GM19193 (cell line): ENCODE data around the gene LINC01488.

Experiments used
- POLR2A ChIP-seq: IDR thresholded peaks from 4 replicates; pipeline ENCODE4 v1.6.1; 2011; ENCODE audit not compliant: insufficient read depth, insufficient read length; ENCODE audit errors: extremely low read depth

LINC01488 gene

DNA sequence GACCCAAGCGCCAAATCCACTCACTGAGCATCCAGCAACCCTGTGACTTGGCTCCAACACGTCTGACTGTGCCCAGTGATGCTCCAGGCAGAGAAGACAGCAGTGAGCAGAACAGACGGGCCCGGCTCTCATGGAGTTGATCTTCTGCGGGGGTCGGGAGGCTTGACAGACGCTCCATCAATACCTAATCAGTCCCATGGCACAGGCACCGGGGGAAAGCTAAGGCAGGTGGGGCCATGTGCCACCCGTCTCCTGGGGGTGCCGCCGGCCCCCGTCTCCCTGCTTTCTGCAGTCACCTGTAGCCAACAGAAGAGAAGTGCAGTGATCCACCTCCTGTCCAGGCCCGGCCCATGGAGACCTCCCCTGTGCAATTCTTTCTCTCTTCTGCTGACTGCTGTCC is 47.5 kb downstream of the LINC01488 start:
- no peak for TF ChIP-seq POLR2A

DNA sequence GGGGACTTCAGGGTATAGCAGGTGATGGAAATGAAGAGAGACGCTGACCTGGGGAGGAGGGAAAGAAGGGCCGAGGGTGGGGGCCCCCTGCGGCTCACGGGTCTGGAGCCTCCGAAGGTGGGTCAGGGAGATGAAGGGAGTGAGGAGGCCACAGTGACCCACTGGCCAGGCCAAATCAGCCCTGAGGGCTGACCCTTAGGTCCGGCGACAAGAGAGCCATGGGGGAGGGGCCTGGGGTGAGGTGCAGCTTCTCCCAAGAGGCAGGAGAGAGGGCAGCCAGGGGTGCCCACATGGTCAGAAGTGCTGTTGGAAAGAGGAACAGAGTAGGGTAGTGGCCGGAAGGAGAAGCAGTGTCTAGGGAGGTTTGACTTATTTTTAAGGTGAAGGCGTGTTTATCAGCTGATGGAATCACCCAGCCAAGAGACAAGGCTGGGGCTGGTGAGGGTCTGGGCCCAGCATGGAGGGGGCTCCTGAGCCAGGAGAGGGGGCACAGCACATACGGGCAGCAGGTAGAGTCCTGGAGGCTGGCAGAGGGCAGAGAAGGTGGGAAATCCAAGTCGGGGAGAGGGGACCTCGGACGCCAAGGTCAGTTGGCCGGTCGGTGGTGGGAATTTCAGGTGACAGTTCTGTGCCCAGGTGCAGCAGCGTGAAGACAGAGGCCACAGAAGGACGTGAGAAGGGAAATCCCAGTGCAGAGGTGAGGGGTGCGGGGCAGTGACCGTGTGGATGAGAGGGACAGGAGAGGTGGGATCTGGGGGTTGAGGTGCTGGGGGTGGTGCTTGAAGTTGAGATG is 49.0 kb downstream of the LINC01488 start:
- TF ChIP-seq POLR2A: no peak

DNA sequence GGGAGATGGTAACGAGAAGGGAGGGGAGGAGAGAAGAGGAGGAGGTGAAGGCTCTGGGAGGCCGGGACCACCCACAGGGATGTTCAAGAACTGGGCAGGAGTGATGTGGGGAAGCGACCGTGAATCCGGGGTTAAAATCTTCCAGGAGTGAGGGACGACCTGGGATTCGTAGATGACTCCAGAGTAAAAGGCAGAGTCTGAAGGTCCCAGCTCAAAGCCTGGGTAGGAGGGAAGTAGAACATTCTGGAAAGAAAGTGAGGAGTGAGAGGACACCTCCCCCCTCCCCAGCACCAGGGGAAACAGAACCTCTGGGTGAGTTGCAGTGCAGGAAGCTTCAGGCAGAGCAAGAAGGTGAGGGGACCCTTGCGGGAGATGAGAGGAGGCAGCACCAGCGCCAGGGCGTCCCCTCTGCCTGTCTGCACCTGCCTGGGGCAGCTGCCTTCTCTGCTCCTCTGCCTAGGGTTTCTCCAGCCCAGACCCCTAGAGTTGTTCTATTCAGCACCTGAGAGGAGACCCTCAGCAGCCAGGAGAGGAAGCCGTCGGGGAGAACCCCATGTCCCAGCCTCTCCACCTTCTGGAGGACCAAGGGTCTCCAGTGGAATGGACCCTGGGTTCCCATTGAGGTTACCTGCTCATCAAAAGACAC is 49.7 kb downstream of the LINC01488 start:
- no peak for TF ChIP-seq POLR2A

DNA sequence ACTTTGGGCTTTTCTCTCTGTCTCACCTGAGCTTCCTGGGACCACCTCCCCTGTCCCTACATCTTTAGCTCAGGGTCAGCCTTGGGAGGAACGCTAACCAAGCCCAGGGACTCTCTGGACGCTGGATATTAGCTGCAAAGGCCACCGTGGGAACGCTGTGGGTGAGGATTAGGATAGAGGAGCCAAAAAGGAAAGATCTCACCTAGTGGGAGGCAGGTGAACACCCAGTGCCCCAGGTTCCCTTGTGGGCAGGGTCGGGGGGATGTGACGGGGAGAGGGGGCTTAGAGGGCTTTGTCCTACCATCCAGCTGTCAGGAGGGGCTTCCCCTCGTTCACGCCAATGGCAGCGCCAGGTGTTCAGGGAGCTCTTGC is 50.2 kb downstream of the LINC01488 start:
- no peak for TF ChIP-seq POLR2A

DNA sequence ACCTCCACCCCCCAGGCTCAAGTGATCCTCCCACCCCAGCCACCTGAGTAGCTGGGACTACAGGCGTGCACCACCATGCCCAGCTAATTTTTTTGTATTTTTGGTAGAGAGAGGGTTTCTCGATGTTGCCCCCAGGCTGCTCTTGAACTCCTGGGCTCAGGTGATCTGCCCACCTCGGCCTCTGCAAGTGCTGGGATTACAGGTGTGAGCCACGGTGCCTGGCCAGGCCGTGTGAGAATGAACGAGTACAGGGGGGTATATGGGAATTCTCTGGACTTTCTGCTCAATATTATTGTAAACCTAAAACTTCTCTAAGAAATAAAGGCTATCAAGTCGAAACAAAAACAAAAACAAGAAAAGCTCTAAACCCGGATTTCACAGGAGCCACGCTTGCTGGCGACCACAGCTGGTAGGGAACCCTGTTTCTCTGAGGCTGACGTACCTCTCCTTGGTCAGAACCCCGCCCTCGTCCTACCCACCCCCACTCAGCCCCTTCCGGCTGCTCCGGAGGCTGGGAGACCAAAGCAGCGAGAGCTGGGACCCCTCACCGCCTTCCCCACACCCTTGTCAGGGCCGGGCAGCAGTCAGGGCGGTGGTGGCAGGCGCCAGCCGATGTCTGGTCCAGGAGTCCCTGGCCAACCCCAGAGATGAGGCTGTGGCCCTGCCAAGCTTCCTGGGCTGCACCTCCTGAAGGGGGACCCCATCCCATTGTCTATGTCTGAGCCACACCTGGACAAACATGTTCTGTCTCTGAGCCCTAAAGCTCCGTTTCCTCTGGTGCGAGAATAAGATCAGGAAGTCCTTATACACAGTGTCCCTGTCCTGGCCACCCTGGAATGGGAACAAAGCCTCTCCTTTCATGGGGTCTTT is 52.1 kb downstream of the LINC01488 start:
- TF ChIP-seq POLR2A: no peak

DNA sequence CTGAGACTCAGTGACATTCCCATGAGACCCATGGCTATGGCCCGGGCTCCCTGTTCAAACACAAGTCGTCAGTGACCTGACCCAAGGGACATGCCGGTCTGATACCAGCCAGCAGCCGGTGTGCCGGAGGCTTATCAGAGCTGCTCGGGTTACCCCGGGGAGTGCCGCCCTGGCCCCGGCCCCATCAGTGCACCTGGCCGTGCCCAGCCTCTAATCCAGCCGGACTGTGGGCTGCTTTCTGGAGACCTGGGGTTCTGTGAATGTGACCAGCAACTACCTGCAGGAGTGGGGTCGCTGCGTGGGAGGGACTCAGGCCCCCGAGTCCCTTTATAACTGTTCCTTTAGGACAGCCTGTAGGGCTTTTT is 52.7 kb downstream of the LINC01488 start:
- no peak for TF ChIP-seq POLR2A

DNA sequence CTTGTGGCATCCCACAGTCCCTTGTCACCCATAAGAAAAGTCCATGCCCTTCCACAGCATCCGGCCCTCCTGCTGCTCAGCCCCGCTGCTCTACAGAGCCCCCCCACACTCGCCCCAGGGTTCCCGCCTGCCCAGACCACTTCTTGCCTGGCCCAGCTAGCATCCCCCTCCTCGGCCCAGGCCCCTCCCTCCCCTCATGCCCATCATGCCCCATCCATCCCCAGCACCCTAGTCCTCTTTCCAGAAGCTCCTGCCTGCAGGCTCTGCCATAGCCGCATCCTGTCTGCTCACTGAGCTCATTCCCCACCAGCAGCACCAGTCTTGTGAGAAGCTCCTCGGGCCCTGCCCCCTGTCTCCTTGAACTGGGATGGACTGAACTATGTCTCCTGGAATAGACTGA is 54.4 kb downstream of the LINC01488 start:
- TF ChIP-seq POLR2A: no peak

DNA sequence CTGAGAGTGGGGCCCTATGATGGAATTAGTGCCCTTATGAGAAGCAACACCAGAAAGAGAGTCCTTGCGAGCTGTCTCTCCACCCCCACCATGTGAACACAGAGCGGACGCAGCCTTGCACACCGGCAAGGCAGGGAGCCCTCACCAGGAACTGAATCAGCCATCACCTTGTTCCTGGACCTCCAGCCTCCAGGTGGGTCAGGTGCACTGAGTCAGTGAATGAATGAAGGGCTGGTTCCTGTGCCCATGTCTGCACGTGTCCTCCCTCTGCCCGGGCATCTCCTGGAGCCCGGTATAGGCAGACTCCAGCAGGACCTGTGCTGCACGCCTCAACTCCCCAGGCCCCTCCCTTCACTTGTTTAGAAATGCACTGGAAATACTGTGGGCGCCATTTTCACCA is 54.9 kb downstream of the LINC01488 start:
- no peak for TF ChIP-seq POLR2A

DNA sequence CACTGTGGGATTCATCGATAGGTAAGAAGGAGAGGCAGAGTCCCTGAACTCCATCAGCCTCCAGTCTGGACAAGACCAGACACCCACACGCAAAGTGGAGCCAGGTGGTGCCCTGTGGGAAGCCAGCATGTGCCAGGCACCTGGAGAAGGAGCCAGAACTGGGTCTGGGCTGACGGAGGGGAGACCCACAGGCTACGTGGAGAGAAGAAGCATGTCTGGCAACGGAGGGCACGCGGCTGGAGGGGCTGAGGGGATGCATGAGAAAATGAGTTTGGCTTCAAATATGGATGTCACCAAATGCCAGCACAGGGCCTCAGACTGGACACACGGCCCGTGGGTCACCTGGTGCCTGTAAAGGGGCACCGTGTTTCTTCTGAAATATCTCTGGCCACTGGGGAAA is 55.7 kb downstream of the LINC01488 start:
- no peak for TF ChIP-seq POLR2A

DNA sequence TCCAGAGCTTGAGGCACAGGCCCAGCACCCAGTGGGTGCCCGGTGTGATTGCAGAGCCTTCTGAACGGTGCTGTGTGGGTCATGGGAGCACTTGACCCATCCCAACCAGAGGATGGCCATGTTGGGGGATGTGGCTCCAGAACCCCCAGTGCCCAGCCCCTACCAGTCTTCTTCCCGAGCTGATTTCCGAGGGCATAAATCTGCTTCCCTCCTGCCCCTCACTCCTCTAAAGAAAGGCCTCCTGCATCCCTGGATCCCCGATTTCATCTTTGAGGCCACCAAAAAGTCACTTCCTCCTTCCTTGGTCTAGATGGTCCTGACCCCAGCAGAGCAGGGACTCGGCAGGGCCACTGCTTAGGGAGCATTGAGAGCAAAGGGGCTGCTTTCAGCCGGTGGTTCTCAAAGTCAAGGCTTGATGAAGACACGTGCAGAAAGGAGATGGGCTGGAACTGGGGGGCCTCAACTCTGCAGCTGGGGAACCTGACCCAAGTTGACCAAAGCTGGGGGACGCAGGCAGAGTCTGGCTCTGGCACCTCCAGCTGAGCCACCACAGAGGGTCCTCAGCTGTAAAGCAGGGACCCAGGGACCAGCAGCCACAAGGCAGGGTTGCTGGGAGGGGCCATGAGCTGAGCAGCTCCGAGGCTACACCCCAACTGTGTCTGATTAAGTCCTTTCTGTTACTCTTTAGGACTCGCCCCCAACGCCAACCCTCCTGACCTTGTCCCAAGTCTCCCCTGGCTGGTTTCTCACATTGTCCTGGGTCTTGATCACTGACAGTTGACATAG is 56.6 kb downstream of the LINC01488 start:
- no peak for TF ChIP-seq POLR2A

DNA sequence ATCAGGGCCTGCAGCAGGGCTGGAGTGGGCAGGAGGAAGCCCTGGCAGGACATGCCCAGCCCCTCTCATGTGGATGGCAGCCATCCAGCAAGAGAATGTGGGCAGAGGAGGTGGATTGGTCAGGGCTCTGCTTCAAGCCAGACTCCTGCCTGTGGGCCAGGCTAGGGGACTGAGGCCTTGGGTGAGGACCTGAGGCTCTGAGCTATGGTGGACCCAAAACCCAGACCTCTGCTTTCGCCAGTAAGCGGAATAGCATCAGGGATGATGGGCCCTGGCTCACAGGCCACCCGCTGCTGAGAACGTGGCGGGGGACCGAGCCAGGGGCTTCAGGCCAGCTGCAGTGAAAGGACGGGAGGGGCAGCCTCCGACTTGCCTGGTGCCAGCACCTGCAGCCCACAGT is 57.4 kb downstream of the LINC01488 start:
- no peak for TF ChIP-seq POLR2A

DNA sequence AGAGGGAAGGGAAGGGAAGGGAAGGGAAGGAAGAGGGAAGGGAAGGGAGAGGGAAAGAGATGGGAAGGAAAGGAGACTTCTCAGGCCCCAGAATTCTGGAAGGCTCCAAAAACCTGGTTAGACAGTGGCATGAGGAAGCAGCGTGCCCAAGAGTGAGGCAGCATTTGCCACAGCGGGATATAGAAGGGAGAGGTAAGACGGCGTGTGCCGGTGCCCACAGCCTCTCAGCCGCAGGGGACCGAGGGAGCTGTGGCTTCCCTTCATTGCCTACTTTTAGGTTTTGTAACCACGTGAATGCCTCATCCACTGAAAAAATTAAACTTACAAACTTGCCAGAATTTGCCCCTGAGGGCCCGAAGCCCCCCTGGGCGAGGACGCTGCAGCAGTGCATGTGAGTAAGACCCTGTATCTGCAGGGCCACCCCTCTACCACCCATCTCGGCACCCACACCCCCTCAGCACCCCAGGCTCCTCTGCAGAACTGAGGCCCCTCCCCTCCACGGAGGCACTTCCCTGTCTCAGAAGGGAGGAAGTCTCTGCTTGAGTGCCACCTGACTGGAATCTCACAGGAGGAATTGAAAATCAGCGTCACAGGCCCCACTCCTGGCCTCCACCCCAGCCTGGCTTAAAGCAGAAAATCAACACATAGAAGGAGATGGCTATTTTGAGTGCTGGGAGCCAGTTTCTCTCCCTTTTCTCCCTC is 58.1 kb downstream of the LINC01488 start:
- TF ChIP-seq POLR2A: no peak

DNA sequence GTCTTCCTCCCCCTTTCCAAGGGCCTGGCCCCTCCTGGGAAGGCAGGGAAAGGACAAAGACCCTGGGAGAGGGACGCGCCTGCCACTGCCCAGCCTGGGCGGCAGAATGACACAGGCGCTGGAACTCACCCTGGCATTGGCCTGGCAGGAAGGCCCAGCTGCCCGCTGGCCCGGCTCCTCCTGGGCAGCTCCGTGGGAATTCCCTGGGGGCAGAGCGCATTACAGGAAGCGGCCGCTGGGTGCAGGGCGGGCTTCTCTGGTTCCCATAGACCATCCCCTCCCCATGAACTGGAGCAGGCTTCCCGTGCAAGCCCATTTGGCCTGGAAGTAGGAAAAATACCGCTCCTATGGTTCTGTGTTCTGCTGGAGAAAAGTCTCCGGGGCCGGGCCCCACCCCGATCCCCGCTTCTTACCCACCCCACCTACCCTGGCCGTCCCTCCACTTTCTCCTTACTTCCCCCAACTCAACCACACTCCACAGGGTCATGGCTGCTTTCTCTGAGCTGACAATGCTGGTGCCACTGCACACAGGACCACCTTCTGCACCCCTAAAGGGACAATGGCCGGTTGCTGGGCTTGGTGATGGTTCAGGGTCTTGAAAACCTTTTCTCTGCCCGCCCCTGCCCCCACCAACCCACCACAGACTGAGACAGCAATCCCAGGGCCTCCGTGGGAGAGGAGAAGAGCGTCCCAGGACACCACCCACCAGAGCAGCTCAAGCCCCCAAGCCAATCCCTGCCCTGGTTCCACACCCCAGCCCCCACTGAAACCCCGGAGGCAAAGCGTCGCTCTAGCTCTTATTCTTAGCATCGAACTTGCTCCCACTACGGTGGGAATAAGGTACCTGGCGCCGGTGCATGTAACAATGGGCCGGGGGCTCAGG is 58.9 kb downstream of the LINC01488 start:
- TF ChIP-seq POLR2A: no peak
